Esophagus muscularis mucosa (tissue), 4 donors: ENCODE data around the gene SPIN2A.

Source experiments
- CTCF ChIP-seq, 3 experiments: fragments of 200-600 bp in 2 of 3; fragments of 450-650 bp in 1 of 3; sonication (generic) in 2 of 3; IDR thresholded peaks; one replicate each; pipeline ENCODE4 v1.5.1; 2017 to 2019; ENCODE audit warnings: antibody characterized with exemption in 3 of 3, mild to moderate bottlenecking in 2 of 3, moderate library complexity in 1 of 3
- EP300 ChIP-seq: sonication (generic); formaldehyde crosslinking; IDR thresholded peaks from one replicate; pipeline ENCODE4 v1.6.1; 2017; ENCODE audit warnings: antibody characterized with exemption
- POLR2A ChIP-seq: fragments of 450-650 bp; IDR thresholded peaks from one replicate; pipeline ENCODE4 v1.6.1; 2017; ENCODE audit warnings: antibody characterized with exemption, moderate library complexity, mild to moderate bottlenecking, low read depth
- POLR2AphosphoS5 ChIP-seq, 2 donors: sonication (generic); formaldehyde crosslinking; IDR thresholded peaks; one replicate each; pipeline ENCODE4 v1.6.1; 2017; ENCODE audit warnings: antibody characterized with exemption in 2 of 2

- TF ChIP-seq CTCF (IDR thresholded peaks at IDR 0.05) (no peak), POLR2AphosphoS5 (IDR thresholded peaks at IDR 0.05) (no peak), POLR2A (no peak), EP300 (no peak)
These were observed 2.5 kb downstream of the SPIN2A start for GRCh38 chrX:57134702-57135101.
